ENCODE data around the gene MAML2.

DNA sequence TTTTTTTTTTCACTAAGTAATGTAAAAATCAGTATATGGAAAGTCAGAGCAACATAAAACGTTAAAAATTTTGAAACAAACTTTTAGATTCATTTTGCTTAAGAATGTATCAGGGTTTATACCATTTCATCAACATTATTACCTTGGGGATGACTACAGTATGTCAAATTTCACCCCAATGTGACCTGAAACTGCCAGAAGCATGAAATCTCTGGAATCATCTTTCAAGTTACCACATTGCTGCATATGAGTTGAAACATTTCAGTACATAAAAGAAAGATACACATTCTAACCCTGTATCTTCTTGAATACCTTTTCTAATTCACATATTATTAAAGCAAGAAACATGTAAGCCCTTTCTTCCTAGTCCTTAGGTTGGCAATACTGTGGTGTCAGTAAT, 32.8 kb downstream of the MAML2 start:
- TF ChIP-seq CTCF (IDR thresholded peaks at IDR 0.05): no peak
- TF ChIP-seq POLR2A (IDR thresholded peaks at IDR 0.05): no peak
- TF ChIP-seq POLR2AphosphoS5 (IDR thresholded peaks at IDR 0.05): no peak
